Activated T-cell treated with anti-CD3 and anti-CD28 coated beads, Interleukin-2, amount 50 U/mL, for 1 hour (primary cell): ENCODE measurements around the gene JARID2.
A peak's percentile ranks its signal among the peaks of the same experiment; 100 is the strongest.

Experiments used
- DNase-seq: peaks from one replicate; pipeline ENCODE4 v3.0.0-alpha.2; 2020

The JARID2 gene

DNA sequence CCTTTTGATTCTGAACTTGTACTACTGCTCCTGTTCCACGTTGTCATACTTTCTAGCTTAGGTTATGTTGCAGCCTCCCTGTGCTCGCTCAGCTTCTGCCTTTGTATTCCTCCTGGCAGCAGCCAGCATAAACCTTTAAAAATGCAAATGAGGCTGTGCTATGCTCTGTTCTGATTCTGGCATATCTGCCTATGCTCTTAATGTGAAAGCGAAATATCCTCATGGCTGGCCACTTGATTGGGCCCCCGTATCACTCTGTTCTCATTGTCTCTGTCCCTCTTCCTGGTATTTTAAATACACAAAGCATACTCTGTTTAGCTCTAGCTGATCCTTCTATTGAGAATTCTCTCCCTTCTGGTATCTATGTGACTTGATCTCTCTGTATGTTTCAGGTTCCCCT lies 139.0 kb downstream of the JARID2 start:
- DNase-seq: no peak

DNA sequence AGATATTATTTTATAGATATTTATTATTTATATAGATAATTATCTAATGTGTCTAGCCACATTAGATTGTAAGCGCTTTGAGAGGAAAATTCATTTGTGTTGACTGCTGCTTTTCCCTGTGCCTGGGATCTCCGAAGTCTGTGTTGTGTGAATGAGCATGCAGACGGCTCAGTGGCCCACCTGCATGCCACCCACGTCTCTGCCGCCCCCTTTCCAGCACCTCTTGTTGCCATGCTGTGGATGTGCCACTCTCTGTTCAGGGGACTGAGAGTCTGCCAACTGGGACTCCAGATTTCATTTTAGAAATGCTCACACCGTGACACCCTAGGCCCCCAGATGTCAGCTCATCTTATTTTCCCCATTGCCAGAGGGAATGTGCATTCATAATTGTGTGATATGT lies 139.7 kb downstream of the JARID2 start:
- DNase-seq: no peak

DNA sequence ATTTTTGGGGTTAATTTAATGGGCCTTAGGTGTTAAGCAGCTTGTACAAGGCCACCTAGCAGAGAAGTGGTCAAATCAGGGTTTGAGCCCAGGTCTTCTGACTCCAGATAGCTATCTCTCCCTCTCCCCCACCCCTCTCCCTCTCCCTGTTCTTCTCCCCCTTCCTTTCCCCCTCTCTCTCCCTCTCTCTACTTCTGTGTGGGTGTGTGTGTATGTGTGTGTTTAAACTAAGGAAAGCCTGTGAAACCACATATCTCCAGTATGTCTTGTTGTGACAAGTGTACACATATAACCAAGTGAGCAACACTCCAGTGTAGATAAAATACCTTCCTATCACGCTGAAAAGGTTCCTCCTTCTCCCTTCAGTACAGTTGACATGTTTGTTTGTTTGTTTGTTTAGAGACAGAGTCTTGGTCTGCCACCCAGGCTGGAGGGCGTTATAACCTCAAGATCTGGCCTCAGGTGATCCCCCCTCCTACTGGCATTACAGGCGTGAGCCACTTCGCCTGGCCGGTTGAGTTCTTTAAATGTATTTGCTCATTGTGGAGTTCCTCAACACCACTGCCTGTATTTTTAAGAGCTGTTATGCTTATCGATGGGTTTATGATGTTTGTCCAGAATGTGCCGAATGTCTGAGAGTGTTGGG lies 140.4 kb downstream of the JARID2 start:
- no peak for DNase-seq

DNA sequence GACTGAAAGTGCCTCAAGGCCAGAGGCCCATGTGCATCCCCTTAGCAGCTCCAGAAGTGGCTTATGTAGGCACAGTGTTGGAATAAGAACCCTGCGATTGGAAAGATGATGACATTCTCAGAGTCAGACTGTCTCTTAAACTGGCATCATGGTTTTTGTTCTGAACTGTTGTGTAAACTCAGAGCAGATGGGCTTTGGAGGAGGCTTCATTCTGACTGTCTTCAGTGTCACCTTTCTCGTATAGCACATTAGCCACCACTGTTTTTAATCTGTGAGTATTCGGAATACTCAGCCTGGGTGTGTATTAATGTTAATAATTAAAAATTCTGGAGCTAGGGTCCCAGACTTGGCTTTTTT lies 140.9 kb downstream of the JARID2 start:
- DNase-seq: no peak

DNA sequence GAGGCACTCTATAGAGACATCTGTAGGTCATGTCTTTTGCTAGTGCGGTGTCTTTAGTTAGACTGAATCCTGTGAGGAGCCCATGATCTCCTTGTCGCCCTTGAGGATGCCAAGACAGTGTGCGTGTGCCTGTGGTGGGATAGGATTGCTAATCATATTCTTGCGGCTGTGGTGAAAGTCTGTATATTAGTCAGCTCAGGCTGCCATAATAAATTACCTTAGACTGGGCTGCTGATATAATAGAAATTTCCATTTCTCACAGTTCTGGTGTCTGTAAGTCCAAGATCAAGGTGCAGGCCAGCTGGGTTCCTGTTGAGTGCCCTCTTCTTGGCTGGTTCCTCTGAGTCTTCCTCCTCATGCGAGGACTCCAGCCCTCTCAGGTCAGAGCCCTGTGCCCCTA lies 141.2 kb downstream of the JARID2 start:
- DNase-seq: no peak

DNA sequence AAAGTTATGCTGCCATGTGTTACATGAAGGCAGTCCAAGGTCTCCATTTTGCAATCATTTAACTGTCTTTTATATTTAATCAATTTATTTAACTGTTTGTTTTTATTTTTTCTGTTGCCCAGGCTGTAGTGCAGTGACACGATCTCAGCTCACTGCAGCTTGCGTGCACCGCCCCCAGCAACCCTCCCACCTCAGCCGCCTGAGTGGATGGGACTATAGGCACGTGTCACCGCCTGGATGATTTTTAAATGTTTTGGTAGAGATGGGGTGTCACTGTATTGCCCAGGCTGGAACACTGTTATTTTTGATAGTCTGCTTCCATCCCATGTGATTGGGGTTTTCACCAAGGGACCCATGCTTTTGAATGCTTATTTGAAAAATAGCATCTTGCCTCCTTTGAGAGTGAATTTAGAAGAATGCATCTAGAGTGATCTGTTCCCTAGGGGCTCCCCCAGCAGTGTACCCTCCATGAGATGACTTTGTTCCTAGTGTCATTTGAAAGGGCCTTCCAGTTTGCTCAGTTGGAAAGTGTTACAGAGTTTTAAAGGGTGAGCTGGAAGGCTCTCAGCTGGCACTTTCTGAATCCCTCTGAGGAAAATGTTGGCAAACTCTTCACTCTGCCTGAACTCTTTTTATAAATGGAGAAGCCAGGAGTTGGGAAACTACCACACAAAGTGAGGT lies 143.4 kb downstream of the JARID2 start:
- DNase-seq: no peak

DNA sequence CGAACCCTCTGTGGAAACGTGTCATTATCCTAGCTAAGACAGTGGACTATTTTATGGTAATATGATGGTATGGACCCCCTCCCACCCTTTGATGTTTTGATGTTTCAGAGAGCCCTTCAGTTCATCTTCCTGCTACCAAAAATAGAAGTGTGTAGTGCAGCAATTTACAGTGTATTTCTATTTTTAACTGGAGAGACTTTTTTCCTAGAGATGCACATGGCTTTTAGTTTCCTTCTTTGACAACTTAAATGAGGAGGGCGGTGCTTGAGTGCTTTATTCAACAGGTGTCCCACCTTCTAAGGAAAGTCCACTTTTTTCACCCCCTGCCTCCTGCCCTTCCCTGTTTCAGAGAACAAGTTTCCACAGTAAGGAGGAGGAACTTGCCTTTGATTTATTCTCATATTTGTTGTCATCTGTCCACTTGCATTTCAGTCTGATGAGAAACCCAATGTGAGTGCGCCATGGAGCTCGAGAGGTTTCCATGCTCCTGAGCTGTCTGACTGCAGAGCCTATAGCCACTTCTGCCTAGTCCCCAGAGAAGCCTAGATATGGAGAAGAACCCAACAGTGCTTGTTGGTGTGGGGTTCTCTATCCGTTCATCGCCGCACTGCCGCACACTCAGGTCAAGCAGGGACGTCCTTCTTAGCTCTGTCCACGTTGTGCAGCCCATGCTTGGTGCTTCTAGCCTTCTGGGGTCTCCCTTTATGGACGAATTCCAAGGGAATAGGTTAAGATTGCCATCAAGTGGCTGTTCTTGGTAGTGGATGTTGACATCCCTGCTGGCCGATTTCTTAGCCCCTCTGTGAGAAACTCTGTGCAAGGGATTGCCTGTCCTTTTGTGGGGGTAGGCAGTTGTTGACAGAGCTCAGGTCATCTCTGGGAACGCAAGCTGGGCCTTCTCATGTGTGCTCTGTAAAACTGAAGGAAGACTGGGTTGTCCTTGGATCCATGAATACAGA lies 144.2 kb downstream of the JARID2 start:
- peak; percentile 32 for DNase-seq

DNA sequence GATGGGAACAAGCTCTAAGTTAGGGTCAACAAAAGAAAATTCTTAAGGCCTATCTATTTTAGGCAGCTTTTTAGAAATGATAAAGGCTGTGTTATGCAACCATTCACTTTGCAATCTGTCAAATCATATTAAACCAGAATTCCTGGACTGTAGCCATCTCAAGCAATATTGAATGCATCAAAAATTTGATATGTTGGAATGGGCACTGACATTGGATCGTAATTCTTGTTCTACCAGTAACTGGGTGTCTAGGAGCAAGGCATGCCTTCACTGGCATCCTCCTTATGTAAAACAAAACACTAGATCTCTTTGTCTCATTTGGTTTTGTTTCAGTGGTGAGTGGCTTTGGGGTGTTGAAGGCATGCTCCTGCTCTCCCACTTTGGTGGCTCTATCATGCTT lies 145.6 kb downstream of the JARID2 start:
- DNase-seq: no peak

DNA sequence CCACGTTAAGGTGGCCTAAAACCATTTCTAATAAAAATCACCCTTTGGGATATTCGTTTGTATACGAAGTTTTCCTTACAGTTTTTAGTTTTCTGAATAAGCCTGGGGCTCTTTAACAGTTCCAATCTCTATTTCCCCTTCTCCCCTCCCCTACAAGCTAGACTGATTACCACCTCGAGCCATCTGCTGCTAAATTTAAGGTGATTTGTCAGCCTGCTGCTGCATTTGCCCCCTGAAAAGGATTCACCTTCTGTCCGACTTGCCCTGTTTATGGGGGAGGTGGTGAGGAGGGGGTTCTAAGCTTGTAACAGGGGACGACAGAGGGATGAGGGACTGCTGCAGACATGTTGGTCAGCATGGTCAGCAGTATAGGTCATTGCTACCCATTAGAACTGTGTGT lies 146.3 kb downstream of the JARID2 start:
- DNase-seq: no peak

DNA sequence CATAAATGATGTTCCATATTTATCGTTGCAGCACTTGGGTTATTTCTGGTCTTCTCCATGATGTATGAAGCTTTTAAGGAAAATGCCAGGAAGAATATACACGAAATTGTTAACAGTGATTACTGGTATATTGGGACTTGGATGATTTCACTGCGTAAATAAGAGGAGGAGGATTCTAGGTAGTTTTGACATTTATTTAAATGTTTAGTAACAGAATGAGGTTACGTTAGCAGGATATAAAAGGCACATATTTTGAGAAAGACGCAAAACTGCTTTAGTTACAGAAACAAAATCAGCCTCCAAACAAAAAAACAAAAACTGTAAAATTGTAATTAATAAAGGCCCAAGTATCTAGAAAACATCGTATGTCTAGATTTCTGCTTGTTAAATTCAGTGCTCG lies 147.7 kb downstream of the JARID2 start:
- no peak for DNase-seq

DNA sequence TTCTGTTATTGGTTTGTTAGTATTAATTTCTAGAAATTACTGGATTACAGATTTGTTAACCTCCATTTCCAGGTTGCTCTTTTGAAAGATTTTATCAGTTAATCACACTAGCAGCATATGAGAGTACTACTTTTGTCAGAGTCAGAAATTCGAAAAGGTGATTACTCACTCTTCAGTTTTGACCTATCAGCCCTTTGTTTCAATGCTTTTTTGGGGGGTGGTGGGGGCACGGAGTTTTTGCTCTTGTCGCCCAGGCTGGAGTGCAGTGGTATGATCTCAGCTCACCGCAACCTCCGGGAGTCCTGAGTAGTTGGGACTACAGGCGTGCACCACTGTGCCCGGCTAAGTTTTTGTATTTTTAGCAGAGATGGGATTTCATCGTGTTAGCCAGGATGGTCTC lies 149.2 kb downstream of the JARID2 start:
- no peak for DNase-seq

DNA sequence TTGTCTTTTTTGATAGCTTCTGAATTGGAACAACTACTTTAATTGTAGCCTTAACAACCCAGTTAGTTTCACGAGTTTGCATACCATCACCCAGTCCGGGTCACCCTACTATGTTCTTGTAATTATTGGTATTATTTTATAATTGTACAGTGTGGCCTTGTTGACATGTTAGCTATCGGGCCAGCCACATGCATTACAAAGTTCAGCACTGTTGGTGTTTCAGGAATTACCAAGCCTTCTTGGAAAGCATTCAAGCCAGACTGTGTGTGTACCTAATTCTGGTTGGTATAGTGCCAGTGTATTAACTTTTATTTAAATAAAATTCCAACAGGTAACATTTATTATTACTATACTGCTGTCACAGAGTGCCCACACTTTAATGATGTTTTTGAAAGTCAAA lies 150.9 kb downstream of the JARID2 start:
- DNase-seq: no peak

DNA sequence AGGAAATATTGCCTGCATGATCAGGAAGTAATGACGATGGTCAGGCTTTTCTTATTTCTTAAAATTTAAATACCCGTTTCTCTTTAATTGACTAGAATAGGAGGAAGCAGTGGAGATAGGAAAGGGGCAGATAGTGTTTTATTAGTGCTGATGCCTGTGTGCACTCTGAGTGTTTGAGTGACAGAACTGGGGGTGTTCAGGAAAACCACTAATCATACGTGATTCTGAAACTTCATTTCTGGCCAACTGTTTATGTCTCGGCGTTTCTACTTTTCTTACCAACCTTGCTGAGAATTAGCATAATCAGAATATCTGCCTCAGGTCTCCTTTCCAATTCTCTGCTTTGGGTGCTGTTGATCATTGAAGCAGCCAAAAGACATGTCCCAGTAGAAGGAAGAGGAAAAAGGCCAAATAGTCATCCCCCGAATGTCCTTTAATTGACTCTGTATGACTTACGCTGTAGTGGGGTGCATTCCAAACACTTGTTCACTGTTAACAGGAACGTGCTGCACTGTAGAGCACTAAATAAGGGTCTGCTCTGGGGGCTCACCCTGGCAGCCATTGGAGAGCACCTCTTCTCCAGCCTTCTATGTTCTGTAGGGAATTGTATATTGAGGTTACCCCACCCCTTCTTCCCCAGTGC lies 152.9 kb downstream of the JARID2 start:
- no peak for DNase-seq

DNA sequence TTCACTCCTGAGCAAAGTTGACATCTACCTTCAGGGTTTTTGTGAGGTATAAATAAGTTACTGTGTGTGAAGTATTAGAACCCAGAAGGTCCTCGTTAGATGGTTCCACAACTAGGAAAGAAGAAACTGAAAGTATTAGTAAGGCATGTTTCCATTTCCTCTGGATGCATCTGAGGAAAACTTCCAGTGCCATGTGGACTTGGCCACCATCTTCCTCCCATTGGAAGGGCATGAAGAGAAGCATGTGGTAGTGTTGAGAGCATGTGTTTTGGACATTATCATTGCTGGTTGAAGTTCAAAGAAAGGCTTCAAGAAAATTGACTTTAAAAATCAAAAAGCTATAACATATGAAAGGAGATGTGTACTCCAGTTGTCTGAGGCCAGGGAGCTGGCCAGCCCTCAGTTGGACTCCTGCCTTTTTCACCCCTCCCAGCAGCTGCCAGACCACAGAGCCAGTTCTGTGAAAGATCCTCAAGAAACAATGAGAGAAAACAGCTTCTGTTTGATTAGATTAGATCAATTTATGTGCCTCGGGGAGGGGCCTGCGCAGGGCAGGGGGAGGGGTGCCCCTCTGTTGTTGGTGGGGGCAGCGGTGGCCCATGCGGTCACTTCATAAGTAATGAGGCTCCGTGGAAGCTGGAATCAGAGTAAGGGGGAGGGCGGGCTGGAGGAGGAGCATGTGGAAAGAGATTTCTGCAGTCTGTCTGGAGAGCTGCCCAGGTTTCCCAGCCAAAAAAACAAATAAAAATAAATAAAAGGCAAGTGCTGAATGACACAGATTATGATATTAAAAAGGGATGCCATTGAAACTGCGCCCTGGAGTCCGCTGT lies 154.0 kb downstream of the JARID2 start:
- no peak for DNase-seq

DNA sequence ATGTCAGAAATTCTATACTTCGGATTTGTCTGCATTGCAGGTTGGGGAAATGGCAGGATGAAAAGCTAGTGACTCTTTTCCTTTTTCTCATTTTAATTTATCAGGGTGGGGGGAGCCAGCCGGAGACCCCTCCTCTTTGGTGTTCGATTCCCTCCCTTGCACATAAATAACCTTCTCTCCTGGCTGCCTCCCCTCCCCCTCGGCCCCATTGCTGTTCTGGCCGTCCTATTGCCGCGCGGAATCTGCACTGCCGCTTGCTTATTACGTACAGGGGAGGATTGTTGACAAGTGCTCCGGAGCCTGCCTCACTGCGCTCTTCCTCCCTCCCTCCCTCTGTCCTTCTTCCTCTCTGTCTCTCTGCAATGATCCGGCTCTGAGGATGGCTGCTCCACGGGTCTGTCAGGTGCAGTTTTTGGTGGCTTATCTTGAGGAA lies 154.7 kb downstream of the JARID2 start:
- no peak for DNase-seq

DNA sequence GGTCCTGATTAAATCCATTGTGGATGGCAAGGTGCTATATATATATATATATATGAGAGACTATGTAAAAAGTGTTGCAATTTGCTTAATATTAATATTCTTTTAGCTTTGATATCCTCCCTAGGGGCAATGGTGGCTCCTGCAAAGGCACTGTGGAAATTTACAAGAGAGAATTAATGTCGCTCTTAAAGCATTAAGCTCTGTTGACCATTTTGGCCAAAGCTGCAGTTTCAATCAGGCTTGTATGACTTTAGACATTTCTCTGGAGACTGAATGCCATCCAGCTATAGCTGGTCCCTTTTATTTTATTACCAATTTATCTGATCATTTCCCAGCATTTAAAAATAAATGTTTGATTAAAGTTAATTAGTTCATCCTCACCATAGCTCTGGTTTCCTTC lies 155.3 kb downstream of the JARID2 start:
- DNase-seq: no peak

DNA sequence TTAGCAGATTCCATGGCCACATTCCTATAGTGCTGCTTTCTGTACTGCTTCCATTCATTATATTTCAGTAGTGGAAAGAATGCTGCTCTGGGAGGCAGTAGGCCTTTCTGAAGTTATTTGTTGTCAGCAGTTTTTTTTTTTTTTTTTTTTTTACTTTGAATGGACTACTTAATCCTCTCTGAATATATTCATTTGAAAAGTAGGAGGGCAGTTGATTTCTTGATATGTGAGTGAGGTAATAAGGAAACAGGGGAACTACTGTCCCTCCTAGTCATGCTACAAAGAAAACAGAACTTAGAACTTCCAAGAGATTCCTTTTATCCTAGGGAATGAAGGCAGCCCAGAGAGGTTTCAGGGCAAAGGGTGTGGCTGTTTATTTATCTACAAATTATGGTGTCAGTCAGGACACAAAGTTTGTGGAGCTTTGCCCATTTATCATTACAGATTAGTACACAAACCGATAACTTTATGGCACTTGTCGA lies 155.9 kb downstream of the JARID2 start:
- no peak for DNase-seq

DNA sequence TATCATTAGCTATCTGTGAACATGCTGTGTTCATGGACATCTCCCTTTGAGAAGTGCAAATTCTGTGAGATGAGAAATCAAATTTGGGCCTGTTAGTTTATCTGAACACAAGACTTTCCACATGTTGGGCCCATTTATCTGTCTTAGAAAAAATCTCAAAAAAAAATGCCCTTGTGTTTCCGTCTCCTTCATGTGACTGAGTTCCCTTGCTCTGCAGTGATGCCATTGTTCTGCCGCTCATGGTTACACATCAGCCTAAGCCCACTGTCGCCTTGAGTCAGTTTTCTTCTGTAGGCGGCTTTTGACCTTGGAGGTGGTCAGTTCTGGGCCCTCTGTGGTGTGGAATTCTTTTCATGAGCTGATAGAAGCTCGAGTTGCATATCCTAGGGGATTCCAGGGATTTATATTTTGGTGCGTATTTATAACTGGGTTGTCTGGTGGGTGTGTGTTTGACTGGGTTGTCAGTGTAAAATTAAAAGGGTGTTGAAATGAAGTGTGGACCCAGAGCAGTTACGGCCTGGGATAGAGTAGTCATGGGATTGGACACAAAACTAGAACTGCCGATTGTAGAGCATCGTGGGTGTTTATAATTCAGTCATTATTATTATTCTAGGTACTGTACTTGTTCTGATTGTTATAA lies 156.7 kb downstream of the JARID2 start:
- DNase-seq: no peak

DNA sequence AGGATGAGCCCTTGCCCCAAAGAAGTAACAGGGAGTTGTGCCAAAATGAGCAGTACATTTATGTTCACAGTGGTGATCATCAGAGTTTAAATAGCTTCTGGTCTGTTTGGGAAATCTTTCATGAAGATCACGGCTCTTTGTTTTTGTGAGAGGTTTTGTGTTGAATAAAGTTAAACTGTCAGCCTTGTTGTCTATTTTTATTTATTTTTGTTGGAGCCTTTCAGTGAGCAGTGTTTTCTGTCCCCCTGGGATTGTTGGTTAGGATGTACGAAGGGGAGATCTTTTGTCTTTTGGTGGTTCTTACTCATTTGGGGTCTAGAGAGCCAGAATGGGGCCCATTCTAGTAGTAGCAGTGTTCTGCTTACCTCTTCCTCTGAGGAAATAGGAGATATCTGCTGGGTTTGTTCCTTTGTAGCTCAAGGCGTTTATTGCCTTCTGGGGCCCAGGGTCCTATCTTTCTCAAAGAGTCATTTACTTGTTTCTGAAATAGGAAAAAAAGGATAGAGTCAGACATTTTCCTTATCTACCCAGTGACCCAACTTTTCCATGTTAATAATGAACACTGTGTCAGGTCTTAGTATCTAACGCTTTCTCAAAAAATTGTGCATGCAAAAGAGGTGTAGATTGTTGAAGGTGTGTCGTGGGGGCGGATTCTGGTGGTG lies 157.4 kb downstream of the JARID2 start:
- DNase-seq: no peak

DNA sequence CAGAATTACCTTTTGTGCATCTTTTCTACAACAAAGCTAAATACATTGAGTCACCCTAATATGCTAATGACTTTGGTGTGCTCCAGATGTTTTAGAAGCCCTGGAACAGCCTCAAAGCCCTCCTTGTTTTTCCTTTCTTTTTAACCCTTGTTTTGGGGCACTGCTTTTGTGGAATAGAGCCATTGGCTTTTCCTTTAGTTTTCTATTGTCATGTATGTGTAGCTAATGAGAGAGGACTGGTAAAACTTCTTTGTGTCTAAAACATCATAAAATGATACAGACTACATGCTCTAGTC lies 158.8 kb downstream of the JARID2 start:
- DNase-seq: no peak
